Thyroid gland (tissue), 4 donors: ENCODE results near the gene M6PR. TPM values are rescaled to one million over a fixed set of nuclear protein-coding genes. Genes with fewer than 3 reads are reported as not detected.

ENCODE experiments used
- DNase-seq, 2 donors: peaks; one replicate each; pipeline ENCODE4 v3.0.0-alpha.2; 2019
- H3K27ac ChIP-seq, 3 donors: fragments of 200-600 bp; sonication (generic); 1 replicate in 2 of 3; 2 replicates in 1 of 3; pipeline ENCODE4 v1.5.1; 2016 to 2019; ENCODE audit warnings: mild to moderate bottlenecking in 1 of 3, moderate library complexity in 1 of 3
- H3K27me3 ChIP-seq: fragments of 200-600 bp; sonication (generic); one replicate; pipeline ENCODE4 v1.5.1; 2019
- H3K36me3 ChIP-seq, 2 donors: fragments of 200-600 bp; sonication (generic); one replicate each; pipeline ENCODE4 v1.5.1; 2016 to 2019
- H3K4me1 ChIP-seq, 2 donors: fragments of 200-600 bp; sonication (generic); one replicate each; pipeline ENCODE4 v1.5.1; 2017 to 2019
- H3K4me3 ChIP-seq, 3 donors: fragments of 200-600 bp; sonication (generic); replicated peaks in 1 of 3; 1 replicate in 2 of 3; 2 replicates in 1 of 3; pipeline ENCODE4 v1.5.1; 2016; ENCODE audit warnings: mild to moderate bottlenecking in 1 of 3
- H3K9me3 ChIP-seq: fragments of 200-600 bp; sonication (generic); one replicate; pipeline ENCODE4 v1.5.1; 2017
- POLR2A ChIP-seq, 2 donors: fragments of 450-650 bp; IDR thresholded peaks; one replicate each; pipeline ENCODE4 v1.6.1; 2017; ENCODE audit warnings: antibody characterized with exemption in 2 of 2, mild to moderate bottlenecking in 2 of 2, moderate library complexity in 1 of 2
- WGBS, 2 donors: methylation state at CpG; one replicate each; pipeline ENCODE4 v1.1.5; 2017; 5-methylcytosine and 5-hydroxymethylcytosine counted together
- intact Hi-C: fragments of 100-400 bp; cut with DNase I; formaldehyde crosslinking; loops from one replicate; pipeline ENCODE4 v1.15.1; 2023
- total RNA-seq, 4 donors: library from RNA; depleted of rRNA; stranded (reverse); fragments of >200 nt; gene quantifications; one replicate each; pipeline ENCODE4 v1.2.3, GENCODE V29; 2016
- TF ChIP-seq, protein P1 (sequence below), 6 experiments: fragments of 200-600 bp in 3 of 6; fragments of 450-650 bp in 3 of 6; sonication (generic) in 3 of 6; IDR thresholded peaks; one replicate each; pipeline ENCODE4 v1.5.1; 2016 to 2019; ENCODE audit warnings: antibody characterized with exemption in 6 of 6, mild to moderate bottlenecking in 2 of 6, inconsistent platforms in 1 of 6, moderate library complexity in 1 of 6

M6PR gene
- total RNA-seq, 4 donors from 2014 or later = 112 to 158 (median 136) TPM

DNA sequence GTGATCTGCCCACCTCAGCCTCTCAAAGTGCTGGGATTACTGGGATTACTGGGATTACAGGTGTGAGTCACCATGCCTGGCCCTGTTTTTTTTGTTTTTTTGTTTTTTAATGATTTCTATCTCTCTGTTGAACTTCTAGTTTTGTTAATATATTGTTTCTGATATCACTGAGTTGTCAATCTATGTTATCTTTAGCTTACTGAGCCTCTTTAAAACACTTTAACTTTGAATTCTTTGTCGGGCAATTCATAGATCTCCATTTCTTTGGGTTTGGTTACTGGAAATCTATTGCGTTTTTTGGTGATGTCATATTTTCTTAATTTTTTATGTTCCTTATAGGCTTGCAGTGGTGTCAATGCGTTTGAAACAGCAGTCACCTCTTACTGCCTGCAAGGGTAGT lies 30.7 kb upstream of the M6PR start:
- Histone ChIP-seq H3K36me3 (no peaks in the 10 kb centered on the region), H3K27me3 (no peaks in the 10 kb centered on the region), H3K4me3 (no peak overlapping the region), H3K4me1 (no peaks in the 10 kb centered on the region), H3K9me3 (no peaks in the 10 kb centered on the region), H3K27ac (no peak overlapping the region)
- TF ChIP-seq POLR2A (IDR thresholded peaks at IDR 0.05) = no peak
- TF ChIP-seq, protein P1, sequence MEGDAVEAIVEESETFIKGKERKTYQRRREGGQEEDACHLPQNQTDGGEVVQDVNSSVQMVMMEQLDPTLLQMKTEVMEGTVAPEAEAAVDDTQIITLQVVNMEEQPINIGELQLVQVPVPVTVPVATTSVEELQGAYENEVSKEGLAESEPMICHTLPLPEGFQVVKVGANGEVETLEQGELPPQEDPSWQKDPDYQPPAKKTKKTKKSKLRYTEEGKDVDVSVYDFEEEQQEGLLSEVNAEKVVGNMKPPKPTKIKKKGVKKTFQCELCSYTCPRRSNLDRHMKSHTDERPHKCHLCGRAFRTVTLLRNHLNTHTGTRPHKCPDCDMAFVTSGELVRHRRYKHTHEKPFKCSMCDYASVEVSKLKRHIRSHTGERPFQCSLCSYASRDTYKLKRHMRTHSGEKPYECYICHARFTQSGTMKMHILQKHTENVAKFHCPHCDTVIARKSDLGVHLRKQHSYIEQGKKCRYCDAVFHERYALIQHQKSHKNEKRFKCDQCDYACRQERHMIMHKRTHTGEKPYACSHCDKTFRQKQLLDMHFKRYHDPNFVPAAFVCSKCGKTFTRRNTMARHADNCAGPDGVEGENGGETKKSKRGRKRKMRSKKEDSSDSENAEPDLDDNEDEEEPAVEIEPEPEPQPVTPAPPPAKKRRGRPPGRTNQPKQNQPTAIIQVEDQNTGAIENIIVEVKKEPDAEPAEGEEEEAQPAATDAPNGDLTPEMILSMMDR (IDR thresholded peaks at IDR 0.05) = no peak
- DNase-seq = no peak
- WGBS, 2 donors = 88 to 95% methylated on average over 3 of the region's 3 CpGs
- intact Hi-C loops = no loop called here

DNA sequence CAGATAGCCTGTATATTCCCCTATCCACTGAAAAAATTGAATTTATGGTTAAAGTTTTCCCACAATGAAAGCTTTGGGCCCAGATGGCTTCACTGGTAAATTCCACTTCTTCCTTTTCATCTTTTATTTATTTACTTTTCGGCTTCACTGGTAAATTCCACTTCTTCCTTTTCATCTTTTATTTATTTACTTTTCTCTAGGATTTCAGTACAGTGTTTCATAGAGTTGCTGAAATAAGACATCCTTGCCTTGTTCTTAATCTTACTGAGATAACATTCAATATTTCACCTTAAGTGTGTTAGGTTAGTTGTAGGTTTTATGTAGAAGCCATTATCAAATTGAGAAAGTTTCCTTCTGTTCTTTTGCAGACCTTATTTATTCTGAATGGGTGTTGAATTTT lies 21.0 kb upstream of the M6PR start:
- no peaks in the 10 kb centered on the region for H3K4me1 ChIP-seq
- H3K9me3 ChIP-seq = no peaks in the 10 kb centered on the region

GRCh38 chr12:8969861-8970411 lies 20.5 kb upstream of the M6PR start:
- no peak overlapping the region for H3K27ac ChIP-seq
- no peaks in the 10 kb centered on the region for H3K4me1 ChIP-seq
- no peak overlapping the region for H3K4me3 ChIP-seq
- no peaks in the 10 kb centered on the region for H3K36me3 ChIP-seq
- TF ChIP-seq, protein P1 (IDR thresholded peaks at IDR 0.05) = no peak
- no peak for TF ChIP-seq POLR2A (IDR thresholded peaks at IDR 0.05)
- DNase-seq = no peak
- 58 to 68% methylated on average over 2 of the region's 2 CpGs for WGBS, 2 donors
- H3K9me3 ChIP-seq = no peaks in the 10 kb centered on the region
- intact Hi-C loops = no loop called here
- no peaks in the 10 kb centered on the region for H3K27me3 ChIP-seq

More for the DNA sequence above, 21.0 kb upstream of the M6PR start:
- intact Hi-C loops = no loop called here
- no peak overlapping the region for H3K27ac ChIP-seq
- TF ChIP-seq, protein P1 (IDR thresholded peaks at IDR 0.05) = no peak
- no peak for TF ChIP-seq POLR2A (IDR thresholded peaks at IDR 0.05)
- H3K36me3 ChIP-seq = no peaks in the 10 kb centered on the region
- no peak for DNase-seq
- no peaks in the 10 kb centered on the region for H3K27me3 ChIP-seq
- WGBS, 2 donors = 84% methylated on average over 1 of the region's 1 CpG
- no peak overlapping the region for H3K4me3 ChIP-seq

DNA sequence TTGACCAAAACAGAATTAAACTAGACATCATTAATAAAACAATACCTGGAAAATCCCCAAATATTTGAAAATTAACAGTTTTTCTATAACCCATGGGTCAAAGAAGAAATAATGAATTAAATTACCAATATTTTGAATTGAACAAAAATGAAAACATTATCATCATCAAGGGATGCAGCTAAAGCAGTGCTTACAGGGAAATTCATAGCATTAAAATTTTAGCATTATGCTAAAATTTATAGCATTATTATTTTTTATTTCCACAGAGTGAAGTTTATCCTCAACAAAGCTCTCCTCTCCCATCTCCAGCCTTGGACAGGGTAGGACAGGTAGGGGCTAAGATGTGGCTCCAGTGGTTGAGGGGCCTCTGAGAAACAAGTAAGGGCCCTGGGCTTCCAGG lies 19.3 kb upstream of the M6PR start:
- H3K4me3 ChIP-seq = no peak overlapping the region
- no peaks in the 10 kb centered on the region for H3K4me1 ChIP-seq
- no peak for DNase-seq
- no peaks in the 10 kb centered on the region for H3K36me3 ChIP-seq
- no peaks in the 10 kb centered on the region for H3K27me3 ChIP-seq
- TF ChIP-seq, protein P1 (IDR thresholded peaks at IDR 0.05) = no peak
- no peak for TF ChIP-seq POLR2A (IDR thresholded peaks at IDR 0.05)
- intact Hi-C loops = no loop called here
- no peaks in the 10 kb centered on the region for H3K9me3 ChIP-seq
- H3K27ac ChIP-seq = no peak overlapping the region

- 94 to 97% methylated on average over 2 of the region's 2 CpGs for WGBS, 2 donors
- no peak for TF ChIP-seq POLR2A (IDR thresholded peaks at IDR 0.05)
- TF ChIP-seq, protein P1 (IDR thresholded peaks at IDR 0.05) = no peak
- Histone ChIP-seq H3K27ac (no peak overlapping the region), H3K4me1 (no peaks in the 10 kb centered on the region), H3K36me3 (no peaks in the 10 kb centered on the region), H3K9me3 (no peaks in the 10 kb centered on the region), H3K27me3 (no peaks in the 10 kb centered on the region), H3K4me3 (no peak overlapping the region)
- DNase-seq = no peak
- intact Hi-C loops = no loop called here
These were observed 10.7 kb upstream of the M6PR start for GRCh38 chr12:8960176-8960575.
